ENCODE data around the gene TANGO6.

TANGO6 gene

DNA sequence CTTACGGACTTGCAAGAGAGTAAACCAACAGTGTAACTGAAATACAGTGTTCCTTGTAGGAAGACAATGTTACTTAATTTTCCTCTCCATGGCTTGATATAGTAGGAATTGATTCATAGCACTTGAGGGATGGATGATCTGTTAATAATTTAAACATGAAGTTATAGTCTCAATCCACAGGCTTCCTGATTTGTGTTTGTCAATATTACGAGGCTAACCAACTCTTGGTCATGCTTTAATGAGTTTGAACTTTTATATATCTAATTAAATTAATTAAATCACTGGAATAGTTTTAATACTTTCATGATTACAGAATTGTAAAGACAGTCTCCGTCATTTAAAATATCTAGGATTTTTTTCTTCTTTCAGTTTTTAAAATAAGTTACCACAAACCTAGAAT is 150.1 kb downstream of the TANGO6 start:
- POLR2A ChIA-PET: no interaction called here

DNA sequence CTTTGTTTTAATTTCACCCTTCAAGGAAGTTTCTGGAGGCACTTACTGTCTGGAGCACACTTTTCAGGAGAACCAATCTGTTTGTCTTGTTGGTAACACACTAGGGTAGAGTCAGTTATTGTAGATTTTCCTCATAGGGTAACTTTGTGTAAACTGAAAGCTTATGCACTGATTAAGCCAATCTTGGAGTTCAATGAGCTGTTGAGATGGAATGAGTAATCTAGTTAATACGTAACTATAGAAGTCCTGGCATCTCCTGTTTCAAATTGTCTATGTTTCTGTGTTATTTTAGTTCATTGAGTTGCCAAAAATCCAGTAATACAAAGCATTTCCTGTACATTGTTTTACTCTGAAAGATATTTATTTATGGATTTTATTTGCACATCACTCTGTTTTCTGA is 150.6 kb downstream of the TANGO6 start:
- CTCF ChIA-PET: no interaction called here
- DNase-seq (ENCODE audit: extremely low spot score): no peak

More for the DNA sequence above, 150.1 kb downstream of the TANGO6 start:
- DNase-seq (ENCODE audit: extremely low spot score): no peak
- TF ChIP-seq BHLHE40 (IDR thresholded peaks at IDR 0.05; ENCODE audit: borderline replicate concordance) (no peak), SUZ12 (IDR thresholded peaks at IDR 0.05) (no peak), ELF4 (IDR thresholded peaks at IDR 0.05) (no peak), SP1 (IDR thresholded peaks at IDR 0.05) (no peak), ZNF384 (IDR thresholded peaks at IDR 0.05) (no peak), FOXK2 (IDR thresholded peaks at IDR 0.05) (no peak), TARDBP (IDR thresholded peaks at IDR 0.05) (no peak), HDGF (IDR thresholded peaks at IDR 0.05; ENCODE audit: borderline replicate concordance) (no peak), CTBP1 (IDR thresholded peaks at IDR 0.05; ENCODE audit: borderline replicate concordance) (no peak), FOXA1 (IDR thresholded peaks at IDR 0.05) (no peak), FOXM1 (IDR thresholded peaks at IDR 0.05; ENCODE audit: borderline replicate concordance) (no peak), PKNOX1 (IDR thresholded peaks at IDR 0.05) (no peak), L3MBTL2 (conservative IDR thresholded peaks at IDR 0.05) (no peak), NFRKB (IDR thresholded peaks at IDR 0.05) (no peak), ARNT (IDR thresholded peaks at IDR 0.05) (no peak), LEF1 (IDR thresholded peaks at IDR 0.05; ENCODE audit: borderline replicate concordance) (no peak)
- CTCF ChIA-PET: interaction anchor here (0.7 kb wide), 1 partner anchor 12 kb away, joined by 4 read pairs; no protein-coding TSS in a partner anchor

DNA sequence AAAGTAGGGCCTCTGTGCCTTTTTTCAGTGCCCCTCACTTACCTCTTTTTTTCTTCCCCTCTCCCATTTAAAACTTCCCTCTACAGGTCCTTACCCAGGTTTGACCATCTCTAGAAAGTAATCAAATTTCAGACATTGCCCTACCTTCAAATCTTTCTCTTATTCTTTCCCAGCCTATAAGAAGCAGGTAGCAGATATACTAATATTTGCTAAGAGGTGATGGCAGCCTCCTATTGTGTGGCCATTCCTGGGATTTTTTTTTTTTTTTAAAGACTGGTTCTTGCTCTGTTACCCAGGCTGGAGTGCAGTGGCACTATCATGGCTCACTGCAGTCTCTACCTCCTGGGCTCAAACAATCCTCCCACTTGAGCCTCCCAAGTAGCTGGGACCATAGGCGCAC is 151.0 kb downstream of the TANGO6 start:
- TF ChIP-seq NFRKB (IDR thresholded peaks at IDR 0.05) (no peak), FOXA1 (IDR thresholded peaks at IDR 0.05) (no peak), ARNT (IDR thresholded peaks at IDR 0.05) (no peak), HDGF (IDR thresholded peaks at IDR 0.05; ENCODE audit: borderline replicate concordance) (no peak), SUZ12 (IDR thresholded peaks at IDR 0.05) (no peak), ELF4 (IDR thresholded peaks at IDR 0.05) (no peak)
- CTCF ChIA-PET: no interaction called here
- no peak for DNase-seq (ENCODE audit: extremely low spot score)
- POLR2A ChIA-PET: no interaction called here

More for the DNA sequence above, 150.6 kb downstream of the TANGO6 start:
- no peak for TF ChIP-seq NFRKB (IDR thresholded peaks at IDR 0.05)
- no peak for TF ChIP-seq ZNF384 (IDR thresholded peaks at IDR 0.05)
- no peak for TF ChIP-seq L3MBTL2 (conservative IDR thresholded peaks at IDR 0.05)
- no peak for TF ChIP-seq TARDBP (IDR thresholded peaks at IDR 0.05)
- no peak for TF ChIP-seq ELF4 (IDR thresholded peaks at IDR 0.05)
- TF ChIP-seq BHLHE40 (IDR thresholded peaks at IDR 0.05; ENCODE audit: borderline replicate concordance): no peak
- no peak for TF ChIP-seq FOXK2 (IDR thresholded peaks at IDR 0.05)
- no peak for TF ChIP-seq FOXA1 (IDR thresholded peaks at IDR 0.05)
- no peak for TF ChIP-seq FOXM1 (IDR thresholded peaks at IDR 0.05; ENCODE audit: borderline replicate concordance)
- no peak for TF ChIP-seq SP1 (IDR thresholded peaks at IDR 0.05)
- TF ChIP-seq SUZ12 (IDR thresholded peaks at IDR 0.05): no peak
- TF ChIP-seq CTBP1 (IDR thresholded peaks at IDR 0.05; ENCODE audit: borderline replicate concordance): no peak
- TF ChIP-seq LEF1 (IDR thresholded peaks at IDR 0.05; ENCODE audit: borderline replicate concordance): no peak
- POLR2A ChIA-PET: no interaction called here

GRCh38 chr16:68995011-68995504 is 151.7 kb downstream of the TANGO6 start:
- CTCF ChIA-PET: no interaction called here
- no peak for TF ChIP-seq FOXM1 (IDR thresholded peaks at IDR 0.05; ENCODE audit: borderline replicate concordance)
- TF ChIP-seq PKNOX1 (IDR thresholded peaks at IDR 0.05): no peak
- TF ChIP-seq SP1 (IDR thresholded peaks at IDR 0.05): no peak
- TF ChIP-seq NFRKB (IDR thresholded peaks at IDR 0.05): no peak
- no peak for TF ChIP-seq CTBP1 (IDR thresholded peaks at IDR 0.05; ENCODE audit: borderline replicate concordance)
- TF ChIP-seq FOXK2 (IDR thresholded peaks at IDR 0.05): no peak
- TF ChIP-seq L3MBTL2 (conservative IDR thresholded peaks at IDR 0.05): no peak
- TF ChIP-seq SUZ12 (IDR thresholded peaks at IDR 0.05): no peak
- no peak for TF ChIP-seq FOXA1 (IDR thresholded peaks at IDR 0.05)
- TF ChIP-seq ELF4 (IDR thresholded peaks at IDR 0.05): no peak
- TF ChIP-seq HDGF (IDR thresholded peaks at IDR 0.05; ENCODE audit: borderline replicate concordance): no peak
- POLR2A ChIA-PET: no interaction called here
- DNase-seq (ENCODE audit: extremely low spot score): peak; percentile 28

DNA sequence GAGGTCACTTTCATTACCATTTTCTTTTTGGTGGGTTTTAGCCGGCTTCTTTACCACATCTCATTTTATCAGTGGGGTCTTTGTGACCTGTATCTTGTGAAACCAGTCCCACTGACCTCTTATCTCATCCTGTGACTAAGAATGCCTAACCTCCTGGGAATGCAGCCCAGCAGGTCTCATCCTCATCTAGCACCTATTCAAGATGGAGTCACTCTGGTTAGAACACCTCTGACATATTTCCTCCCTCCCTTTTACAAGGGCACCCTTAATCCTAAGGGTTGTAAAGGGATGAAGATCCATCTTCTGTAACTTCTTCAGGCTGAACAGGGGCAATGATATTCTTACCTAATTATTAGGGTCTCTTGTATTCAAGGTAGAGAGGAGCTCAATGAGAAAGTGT is 154.2 kb downstream of the TANGO6 start:
- POLR2A ChIA-PET: no interaction called here
- no peak for DNase-seq (ENCODE audit: extremely low spot score)
- TF ChIP-seq ARNT (IDR thresholded peaks at IDR 0.05) (no peak), FOXM1 (IDR thresholded peaks at IDR 0.05; ENCODE audit: borderline replicate concordance) (no peak), BHLHE40 (IDR thresholded peaks at IDR 0.05; ENCODE audit: borderline replicate concordance) (no peak), FOXK2 (IDR thresholded peaks at IDR 0.05) (no peak), L3MBTL2 (conservative IDR thresholded peaks at IDR 0.05) (no peak), FOXA1 (IDR thresholded peaks at IDR 0.05) (no peak), SP1 (IDR thresholded peaks at IDR 0.05) (no peak), ZNF384 (IDR thresholded peaks at IDR 0.05) (no peak), PKNOX1 (IDR thresholded peaks at IDR 0.05) (no peak), NFRKB (IDR thresholded peaks at IDR 0.05) (no peak), LEF1 (IDR thresholded peaks at IDR 0.05; ENCODE audit: borderline replicate concordance) (no peak), TARDBP (IDR thresholded peaks at IDR 0.05) (no peak), HDGF (IDR thresholded peaks at IDR 0.05; ENCODE audit: borderline replicate concordance) (no peak), CTBP1 (IDR thresholded peaks at IDR 0.05; ENCODE audit: borderline replicate concordance) (no peak), SUZ12 (IDR thresholded peaks at IDR 0.05) (no peak), ELF4 (IDR thresholded peaks at IDR 0.05) (no peak)
- CTCF ChIA-PET: no interaction called here

- POLR2A ChIA-PET: no interaction called here
- TF ChIP-seq TARDBP (IDR thresholded peaks at IDR 0.05): no peak
- no peak for TF ChIP-seq HDGF (IDR thresholded peaks at IDR 0.05; ENCODE audit: borderline replicate concordance)
- no peak for TF ChIP-seq FOXK2 (IDR thresholded peaks at IDR 0.05)
- DNase-seq (ENCODE audit: extremely low spot score): no peak
- CTCF ChIA-PET: no interaction called here
These were observed 155.8 kb downstream of the TANGO6 start for GRCh38 chr16:68999114-68999513.
